Suprapubic skin (tissue), 4 donors: ENCODE results near the gene RAB40C. TPM values are rescaled to one million over a fixed set of nuclear protein-coding genes. Genes with fewer than 3 reads are reported as not detected.

ENCODE experiments used
- DNase-seq, 2 donors: peaks; one replicate each; pipeline ENCODE4 v3.0.0-alpha.2; 2019; ENCODE audit warnings: low spot score in 2 of 2
- H3K27ac ChIP-seq: fragments of 200-600 bp; sonication (generic); one replicate; pipeline ENCODE4 v1.5.1; 2019
- H3K27me3 ChIP-seq: fragments of 200-600 bp; sonication (generic); one replicate; pipeline ENCODE4 v1.5.1; 2019
- H3K36me3 ChIP-seq: fragments of 200-600 bp; sonication (generic); one replicate; pipeline ENCODE4 v1.5.1; 2019
- H3K4me1 ChIP-seq: fragments of 200-600 bp; sonication (generic); one replicate; pipeline ENCODE4 v1.5.1; 2019
- H3K4me3 ChIP-seq: fragments of 200-600 bp; sonication (generic); one replicate; pipeline ENCODE4 v1.5.1; 2019; ENCODE audit warnings: mild to moderate bottlenecking
- H3K9me3 ChIP-seq: fragments of 200-600 bp; sonication (generic); one replicate; pipeline ENCODE4 v1.5.1; 2019
- EP300 ChIP-seq: sonication (generic); formaldehyde crosslinking; IDR thresholded peaks from one replicate; pipeline ENCODE4 v1.6.1; 2017; ENCODE audit warnings: antibody characterized with exemption
- POLR2A ChIP-seq, 2 donors: fragments of 450-650 bp; IDR thresholded peaks; one replicate each; pipeline ENCODE4 v1.6.1; 2017; ENCODE audit warnings: antibody characterized with exemption in 2 of 2, mild to moderate bottlenecking in 2 of 2, moderate library complexity in 2 of 2
- POLR2AphosphoS5 ChIP-seq, 3 donors: sonication (generic); formaldehyde crosslinking; IDR thresholded peaks; one replicate each; pipeline ENCODE4 v1.6.1; 2017; ENCODE audit warnings: antibody characterized with exemption in 3 of 3
- WGBS: methylation state at CpG from one replicate; pipeline ENCODE4 v1.1.5; 2018; 5-methylcytosine and 5-hydroxymethylcytosine counted together
- total RNA-seq, 4 donors: library from RNA; depleted of rRNA; stranded (reverse); fragments of >200 nt; gene quantifications; one replicate each; pipeline ENCODE4 v1.1.0, GENCODE V29; 2016
- TF ChIP-seq, protein P1 (sequence below), 2 donors: fragments of 200-600 bp in 1 of 2; fragments of 450-650 bp in 1 of 2; sonication (generic) in 1 of 2; IDR thresholded peaks; one replicate each; pipeline ENCODE4 v1.5.1; 2016 to 2019; ENCODE audit warnings: antibody characterized with exemption in 2 of 2, mild to moderate bottlenecking in 1 of 2, moderate library complexity in 1 of 2

The RAB40C gene
- total RNA-seq, 4 donors from 2014 or later: 77.8 to 116 (median 110) TPM

GRCh38 chr16:553601-554296 lies 36.1 kb upstream of the RAB40C start:
- WGBS: 73% methylated on average over 11 of the region's 33 CpGs
- no peak for TF ChIP-seq EP300
- TF ChIP-seq POLR2AphosphoS5 (IDR thresholded peaks at IDR 0.05): no peak
- TF ChIP-seq, protein P1, sequence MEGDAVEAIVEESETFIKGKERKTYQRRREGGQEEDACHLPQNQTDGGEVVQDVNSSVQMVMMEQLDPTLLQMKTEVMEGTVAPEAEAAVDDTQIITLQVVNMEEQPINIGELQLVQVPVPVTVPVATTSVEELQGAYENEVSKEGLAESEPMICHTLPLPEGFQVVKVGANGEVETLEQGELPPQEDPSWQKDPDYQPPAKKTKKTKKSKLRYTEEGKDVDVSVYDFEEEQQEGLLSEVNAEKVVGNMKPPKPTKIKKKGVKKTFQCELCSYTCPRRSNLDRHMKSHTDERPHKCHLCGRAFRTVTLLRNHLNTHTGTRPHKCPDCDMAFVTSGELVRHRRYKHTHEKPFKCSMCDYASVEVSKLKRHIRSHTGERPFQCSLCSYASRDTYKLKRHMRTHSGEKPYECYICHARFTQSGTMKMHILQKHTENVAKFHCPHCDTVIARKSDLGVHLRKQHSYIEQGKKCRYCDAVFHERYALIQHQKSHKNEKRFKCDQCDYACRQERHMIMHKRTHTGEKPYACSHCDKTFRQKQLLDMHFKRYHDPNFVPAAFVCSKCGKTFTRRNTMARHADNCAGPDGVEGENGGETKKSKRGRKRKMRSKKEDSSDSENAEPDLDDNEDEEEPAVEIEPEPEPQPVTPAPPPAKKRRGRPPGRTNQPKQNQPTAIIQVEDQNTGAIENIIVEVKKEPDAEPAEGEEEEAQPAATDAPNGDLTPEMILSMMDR (IDR thresholded peaks at IDR 0.05): no peak
- no peak for TF ChIP-seq POLR2A (IDR thresholded peaks at IDR 0.05)
- peaks cover 48% of the 10 kb centered on the region for H3K36me3 ChIP-seq

DNA sequence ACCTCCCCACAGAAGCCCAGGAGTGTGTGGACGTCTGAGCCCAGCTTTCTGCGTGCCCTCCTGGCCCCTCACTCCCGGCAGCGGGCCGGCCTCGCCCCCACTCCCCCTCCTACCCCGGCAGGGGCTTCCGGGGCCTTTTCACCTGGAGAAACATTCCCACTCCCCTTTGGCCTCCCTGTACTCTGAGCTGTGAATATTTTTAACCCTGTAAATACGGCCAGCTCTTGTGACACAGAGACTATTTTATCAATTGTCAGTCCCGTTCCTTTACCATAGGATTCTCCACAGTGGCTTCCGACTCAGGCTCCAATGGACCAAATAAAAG lies 35.6 kb upstream of the RAB40C start:
- no peak for DNase-seq
- TF ChIP-seq POLR2AphosphoS5 (IDR thresholded peaks at IDR 0.05) (no peak), EP300 (no peak), POLR2A (IDR thresholded peaks at IDR 0.05) (no peak)
- TF ChIP-seq, protein P1 (IDR thresholded peaks at IDR 0.05): no peak
- peaks cover 25% of the 10 kb centered on the region for H3K4me1 ChIP-seq
- 75% methylated on average over 11 of the region's 11 CpGs for WGBS
- H3K9me3 ChIP-seq: no peaks in the 10 kb centered on the region
- H3K27ac ChIP-seq: no peak overlapping the region
- peaks cover 16% of the 10 kb centered on the region for H3K27me3 ChIP-seq
- peaks cover 43% of the 10 kb centered on the region for H3K36me3 ChIP-seq
- H3K4me3 ChIP-seq: no peak overlapping the region

More at GRCh38 chr16:553601-554296, 36.1 kb upstream of the RAB40C start:
- Histone ChIP-seq H3K27me3 (peaks cover 11% of the 10 kb centered on the region), H3K9me3 (no peaks in the 10 kb centered on the region), H3K4me1 (peaks cover 20% of the 10 kb centered on the region), H3K4me3 (no peak overlapping the region), H3K27ac (no peak overlapping the region)
- DNase-seq: no peak

- no peak for DNase-seq
Measured at GRCh38 chr16:554640-555365, 35.1 kb upstream of the RAB40C start.

GRCh38 chr16:555528-556473 lies 34.1 kb upstream of the RAB40C start:
- Histone ChIP-seq H3K4me1 (peaks cover 40% of the 10 kb centered on the region), H3K27ac (no peak overlapping the region), H3K9me3 (no peaks in the 10 kb centered on the region), H3K27me3 (peaks cover 31% of the 10 kb centered on the region), H3K36me3 (peaks cover 32% of the 10 kb centered on the region), H3K4me3 (no peak overlapping the region)
- TF ChIP-seq, protein P1 (IDR thresholded peaks at IDR 0.05): no peak
- no peak for TF ChIP-seq EP300
- TF ChIP-seq POLR2AphosphoS5 (IDR thresholded peaks at IDR 0.05): no peak
- no peak for TF ChIP-seq POLR2A (IDR thresholded peaks at IDR 0.05)
- WGBS: 62% methylated on average over 15 of the region's 32 CpGs
- DNase-seq: no peak

More at GRCh38 chr16:554640-555365, 35.1 kb upstream of the RAB40C start:
- no peak for TF ChIP-seq POLR2A (IDR thresholded peaks at IDR 0.05)
- H3K4me1 ChIP-seq: peaks cover 30% of the 10 kb centered on the region
- H3K4me3 ChIP-seq: peak overlapping the region; percentile 39
- H3K27me3 ChIP-seq: peaks cover 21% of the 10 kb centered on the region
- H3K27ac ChIP-seq: no peak overlapping the region
- H3K9me3 ChIP-seq: no peaks in the 10 kb centered on the region
- 41% methylated on average over 31 of the region's 54 CpGs for WGBS
- peaks cover 38% of the 10 kb centered on the region for H3K36me3 ChIP-seq

GRCh38 chr16:556474-557173 lies 33.2 kb upstream of the RAB40C start:
- no peaks in the 10 kb centered on the region for H3K9me3 ChIP-seq
- 89% methylated on average over 7 of the region's 32 CpGs for WGBS
- no peak for TF ChIP-seq EP300
- peaks cover 39% of the 10 kb centered on the region for H3K27me3 ChIP-seq
- peaks cover 40% of the 10 kb centered on the region for H3K4me1 ChIP-seq
- H3K4me3 ChIP-seq: no peak overlapping the region
- H3K36me3 ChIP-seq: peaks cover 25% of the 10 kb centered on the region
- no peak for DNase-seq
- no peak overlapping the region for H3K27ac ChIP-seq
